Breast epithelium (tissue), 3 donors: ENCODE measurements around the gene SAAL1.

Experiments
- CTCF ChIP-seq, 3 donors: fragments of 450-650 bp; IDR thresholded peaks; one replicate each; pipeline ENCODE4 v1.5.1; 2016 to 2017; ENCODE audit warnings: antibody characterized with exemption in 3 of 3, mild to moderate bottlenecking in 3 of 3, moderate library complexity in 3 of 3
- POLR2A ChIP-seq: fragments of 450-650 bp; IDR thresholded peaks from one replicate; pipeline ENCODE4 v1.6.1; 2016; ENCODE audit warnings: antibody characterized with exemption, mild to moderate bottlenecking, moderate library complexity

- no peak for TF ChIP-seq POLR2A
- TF ChIP-seq CTCF (IDR thresholded peaks at IDR 0.05), result no peak
Measured at GRCh38 chr11:18036456-18036855, 69.4 kb downstream of the SAAL1 start.
